GM13976 (cell line): ENCODE measurements around the gene TCL1A.

Experiments used
- DNase-seq: peaks from one replicate; pipeline ENCODE4 v3.0.0; 2012; ENCODE audit warnings: low spot score
- in situ Hi-C: fragments of 300-500 bp; cut with MboI; formaldehyde crosslinking; loops from one replicate; pipeline ENCODE4 v1.12.0; 2022; ENCODE audit warnings: low sequenced_read_pairs, mixed read lengths, inconsistent platforms; ENCODE audit not compliant: unreplicated experiment
- TF ChIP-seq, protein P1 (sequence below): IDR thresholded peaks from 2 replicates; pipeline ENCODE4 v1.5.1; 2012; ENCODE audit warnings: borderline replicate concordance, mild to moderate bottlenecking; ENCODE audit not compliant: insufficient read depth; ENCODE audit errors: extremely low read depth, missing control alignments, control extremely low read depth

TCL1A gene

DNA sequence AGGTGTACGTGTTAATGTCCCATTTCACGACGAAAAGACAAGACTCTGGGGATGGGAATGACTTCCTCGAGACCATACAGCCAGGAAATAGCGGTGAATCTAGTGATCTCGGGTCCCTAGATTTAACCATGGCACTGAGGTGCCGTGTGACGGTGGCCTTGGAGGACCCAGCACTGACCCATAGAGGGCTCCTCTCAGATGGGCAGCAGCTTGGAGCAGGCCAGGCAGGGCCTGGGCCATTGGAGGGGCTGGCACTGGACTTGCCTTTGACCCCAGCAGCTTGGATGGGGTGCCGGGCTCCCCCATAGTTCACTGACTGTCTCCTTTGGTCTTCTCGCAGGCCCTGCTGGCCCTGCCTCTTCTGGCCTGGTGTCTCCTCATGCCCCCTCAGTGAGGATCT lies 22.3 kb downstream of the TCL1A start:
- in situ Hi-C loops = no loop called here
- DNase-seq = no peak
- TF ChIP-seq, protein P1, sequence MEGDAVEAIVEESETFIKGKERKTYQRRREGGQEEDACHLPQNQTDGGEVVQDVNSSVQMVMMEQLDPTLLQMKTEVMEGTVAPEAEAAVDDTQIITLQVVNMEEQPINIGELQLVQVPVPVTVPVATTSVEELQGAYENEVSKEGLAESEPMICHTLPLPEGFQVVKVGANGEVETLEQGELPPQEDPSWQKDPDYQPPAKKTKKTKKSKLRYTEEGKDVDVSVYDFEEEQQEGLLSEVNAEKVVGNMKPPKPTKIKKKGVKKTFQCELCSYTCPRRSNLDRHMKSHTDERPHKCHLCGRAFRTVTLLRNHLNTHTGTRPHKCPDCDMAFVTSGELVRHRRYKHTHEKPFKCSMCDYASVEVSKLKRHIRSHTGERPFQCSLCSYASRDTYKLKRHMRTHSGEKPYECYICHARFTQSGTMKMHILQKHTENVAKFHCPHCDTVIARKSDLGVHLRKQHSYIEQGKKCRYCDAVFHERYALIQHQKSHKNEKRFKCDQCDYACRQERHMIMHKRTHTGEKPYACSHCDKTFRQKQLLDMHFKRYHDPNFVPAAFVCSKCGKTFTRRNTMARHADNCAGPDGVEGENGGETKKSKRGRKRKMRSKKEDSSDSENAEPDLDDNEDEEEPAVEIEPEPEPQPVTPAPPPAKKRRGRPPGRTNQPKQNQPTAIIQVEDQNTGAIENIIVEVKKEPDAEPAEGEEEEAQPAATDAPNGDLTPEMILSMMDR = no peak

DNA sequence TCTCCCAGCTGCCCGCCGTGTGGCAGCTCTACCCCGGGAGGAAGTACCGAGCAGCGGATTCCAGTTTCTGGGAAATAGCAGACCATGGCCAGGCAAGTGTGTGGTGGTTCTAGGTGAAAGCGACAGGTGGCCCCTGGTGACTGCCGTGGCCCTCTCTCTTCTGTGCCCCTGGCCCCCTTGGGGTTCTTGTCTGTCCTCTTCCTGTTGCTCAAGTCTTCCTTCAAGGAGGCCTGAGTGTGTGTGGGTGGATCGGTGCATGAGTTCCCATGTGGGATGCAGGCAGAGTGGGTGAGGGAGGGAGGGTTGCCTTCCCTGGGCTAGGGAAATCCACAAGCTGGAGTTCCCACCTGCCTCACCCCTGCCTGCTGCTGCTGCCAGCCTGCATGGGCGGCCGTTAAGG lies 23.1 kb downstream of the TCL1A start:
- TF ChIP-seq, protein P1 = no peak
- in situ Hi-C loops = no loop called here
- no peak for DNase-seq

- in situ Hi-C loops = no loop called here
- TF ChIP-seq, protein P1 = no peak
- DNase-seq = no peak
Observed at GRCh38 chr14:95689441-95689840, 24.5 kb downstream of the TCL1A start.

DNA sequence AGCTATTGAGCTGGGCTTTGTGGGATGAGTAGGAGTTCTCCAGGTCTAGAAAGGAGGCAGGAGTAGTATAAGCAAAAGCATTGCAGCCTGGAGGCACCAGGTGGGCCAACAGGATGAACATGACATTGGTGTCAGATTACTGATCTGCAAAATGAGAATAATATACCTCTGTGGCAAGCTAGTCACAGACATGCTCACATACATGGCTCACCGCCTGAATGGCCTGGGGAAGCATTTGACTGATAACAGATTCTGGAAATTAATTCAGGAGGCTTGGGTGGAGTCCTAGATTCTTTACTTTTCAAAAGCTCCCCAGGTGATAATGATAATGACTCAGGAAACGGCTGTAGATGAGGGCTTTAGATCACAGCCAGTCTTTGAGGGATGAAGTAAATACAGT lies 27.0 kb downstream of the TCL1A start:
- DNase-seq = no peak
- in situ Hi-C loops = no loop called here
- TF ChIP-seq, protein P1 = no peak

GRCh38 chr14:95685978-95686922 lies 27.7 kb downstream of the TCL1A start, which contains the start of gene TCL1B:
TCL1B (plus strand) TSS chr14:95686426; CDS start chr14:95686468, 42 bp downstream.
- TF ChIP-seq, protein P1 = no peak
- in situ Hi-C loops = no loop called here
- no peak for DNase-seq

GRCh38 chr14:95683793-95684192 lies 30.1 kb downstream of the TCL1A start:
- TF ChIP-seq, protein P1 = peak; percentile 63
- in situ Hi-C loops = no loop called here
- DNase-seq = peak; percentile 77
